Panc1 (cell line): ENCODE measurements around the gene SVIP.

Source experiments
- POLR2AphosphoS5 ChIP-seq: IDR thresholded peaks from 2 replicates; pipeline ENCODE4 v1.6.1; 2012; ENCODE audit warnings: mild to moderate bottlenecking, low read depth, low read length, moderate library complexity
- SIN3A ChIP-seq: IDR thresholded peaks from 2 replicates; pipeline ENCODE4 v1.6.1; 2012; ENCODE audit warnings: low read depth, mild to moderate bottlenecking, low read length, moderate library complexity, borderline replicate concordance; ENCODE audit not compliant: insufficient read depth
- TF ChIP-seq, protein P1 (sequence below): fragments of 450-650 bp; IDR thresholded peaks from 2 replicates; pipeline ENCODE4 v1.5.1; 2017; ENCODE audit warnings: mild to moderate bottlenecking
- TF ChIP-seq, protein P2 (sequence below), 2 experiments: IDR thresholded peaks; 2 replicates each; pipeline ENCODE4 v1.6.1; 2011 to 2012; ENCODE audit warnings: low read depth in 2 of 2, control low read depth in 1 of 2, low read length in 1 of 2, mild to moderate bottlenecking in 1 of 2, moderate library complexity in 1 of 2; ENCODE audit not compliant: insufficient read depth in 1 of 2

DNA sequence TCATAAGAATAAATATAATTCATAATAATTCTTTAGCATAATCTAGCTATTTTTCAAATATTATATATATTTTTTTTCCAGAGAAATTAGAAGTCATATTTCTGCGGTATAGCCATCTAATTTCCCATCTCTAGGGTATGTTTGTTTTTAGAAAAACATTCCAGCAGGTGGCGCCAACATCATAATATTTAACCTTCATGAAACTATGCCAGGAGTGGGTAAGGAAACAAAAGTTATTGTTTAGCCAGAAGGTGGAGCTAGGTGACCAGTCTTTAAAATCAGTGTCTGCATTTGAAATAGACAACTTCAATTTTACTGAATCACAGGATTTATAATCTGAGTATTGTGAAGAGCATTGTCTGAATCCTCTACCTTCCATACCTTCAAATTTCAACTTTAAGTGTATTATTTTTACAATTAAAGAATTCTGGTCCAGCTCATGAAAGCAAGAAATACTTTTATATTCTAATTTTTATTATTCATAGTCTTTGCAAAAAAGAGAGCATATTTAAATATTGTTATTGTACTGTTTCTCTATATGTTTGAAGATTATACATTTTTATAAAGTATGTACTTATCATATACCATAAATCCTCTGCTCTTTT, 46.4 kb upstream of the SVIP start:
- TF ChIP-seq, protein P1, sequence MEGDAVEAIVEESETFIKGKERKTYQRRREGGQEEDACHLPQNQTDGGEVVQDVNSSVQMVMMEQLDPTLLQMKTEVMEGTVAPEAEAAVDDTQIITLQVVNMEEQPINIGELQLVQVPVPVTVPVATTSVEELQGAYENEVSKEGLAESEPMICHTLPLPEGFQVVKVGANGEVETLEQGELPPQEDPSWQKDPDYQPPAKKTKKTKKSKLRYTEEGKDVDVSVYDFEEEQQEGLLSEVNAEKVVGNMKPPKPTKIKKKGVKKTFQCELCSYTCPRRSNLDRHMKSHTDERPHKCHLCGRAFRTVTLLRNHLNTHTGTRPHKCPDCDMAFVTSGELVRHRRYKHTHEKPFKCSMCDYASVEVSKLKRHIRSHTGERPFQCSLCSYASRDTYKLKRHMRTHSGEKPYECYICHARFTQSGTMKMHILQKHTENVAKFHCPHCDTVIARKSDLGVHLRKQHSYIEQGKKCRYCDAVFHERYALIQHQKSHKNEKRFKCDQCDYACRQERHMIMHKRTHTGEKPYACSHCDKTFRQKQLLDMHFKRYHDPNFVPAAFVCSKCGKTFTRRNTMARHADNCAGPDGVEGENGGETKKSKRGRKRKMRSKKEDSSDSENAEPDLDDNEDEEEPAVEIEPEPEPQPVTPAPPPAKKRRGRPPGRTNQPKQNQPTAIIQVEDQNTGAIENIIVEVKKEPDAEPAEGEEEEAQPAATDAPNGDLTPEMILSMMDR, result peak; percentile 78; the same call in 1 of the 2 replicates
- TF ChIP-seq SIN3A (no peak), POLR2AphosphoS5 (no peak)
- TF ChIP-seq, protein P2, sequence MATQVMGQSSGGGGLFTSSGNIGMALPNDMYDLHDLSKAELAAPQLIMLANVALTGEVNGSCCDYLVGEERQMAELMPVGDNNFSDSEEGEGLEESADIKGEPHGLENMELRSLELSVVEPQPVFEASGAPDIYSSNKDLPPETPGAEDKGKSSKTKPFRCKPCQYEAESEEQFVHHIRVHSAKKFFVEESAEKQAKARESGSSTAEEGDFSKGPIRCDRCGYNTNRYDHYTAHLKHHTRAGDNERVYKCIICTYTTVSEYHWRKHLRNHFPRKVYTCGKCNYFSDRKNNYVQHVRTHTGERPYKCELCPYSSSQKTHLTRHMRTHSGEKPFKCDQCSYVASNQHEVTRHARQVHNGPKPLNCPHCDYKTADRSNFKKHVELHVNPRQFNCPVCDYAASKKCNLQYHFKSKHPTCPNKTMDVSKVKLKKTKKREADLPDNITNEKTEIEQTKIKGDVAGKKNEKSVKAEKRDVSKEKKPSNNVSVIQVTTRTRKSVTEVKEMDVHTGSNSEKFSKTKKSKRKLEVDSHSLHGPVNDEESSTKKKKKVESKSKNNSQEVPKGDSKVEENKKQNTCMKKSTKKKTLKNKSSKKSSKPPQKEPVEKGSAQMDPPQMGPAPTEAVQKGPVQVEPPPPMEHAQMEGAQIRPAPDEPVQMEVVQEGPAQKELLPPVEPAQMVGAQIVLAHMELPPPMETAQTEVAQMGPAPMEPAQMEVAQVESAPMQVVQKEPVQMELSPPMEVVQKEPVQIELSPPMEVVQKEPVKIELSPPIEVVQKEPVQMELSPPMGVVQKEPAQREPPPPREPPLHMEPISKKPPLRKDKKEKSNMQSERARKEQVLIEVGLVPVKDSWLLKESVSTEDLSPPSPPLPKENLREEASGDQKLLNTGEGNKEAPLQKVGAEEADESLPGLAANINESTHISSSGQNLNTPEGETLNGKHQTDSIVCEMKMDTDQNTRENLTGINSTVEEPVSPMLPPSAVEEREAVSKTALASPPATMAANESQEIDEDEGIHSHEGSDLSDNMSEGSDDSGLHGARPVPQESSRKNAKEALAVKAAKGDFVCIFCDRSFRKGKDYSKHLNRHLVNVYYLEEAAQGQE (IDR thresholded peaks at IDR 0.05; ENCODE audit: insufficient read depth in 1 of 2, low read depth in 2 of 2, low read length in 1 of 2), result no peak
